Cardiac ventricle fibroblast (primary cell): Measurements from ENCODE around the gene CRNKL1. TPM values are rescaled to one million over a fixed set of nuclear protein-coding genes. Genes with fewer than 3 reads are reported as not detected.

Experiments
- total RNA-seq: library from RNA; depleted of rRNA; stranded (reverse); fragments of >200 nt; gene quantifications from 2 replicates; pipeline ENCODE4 v1.2.3, GENCODE V29; 2015

CRNKL1 gene
- total RNA-seq: 15.1 and 15.6 TPM in 2 replicates

DNA sequence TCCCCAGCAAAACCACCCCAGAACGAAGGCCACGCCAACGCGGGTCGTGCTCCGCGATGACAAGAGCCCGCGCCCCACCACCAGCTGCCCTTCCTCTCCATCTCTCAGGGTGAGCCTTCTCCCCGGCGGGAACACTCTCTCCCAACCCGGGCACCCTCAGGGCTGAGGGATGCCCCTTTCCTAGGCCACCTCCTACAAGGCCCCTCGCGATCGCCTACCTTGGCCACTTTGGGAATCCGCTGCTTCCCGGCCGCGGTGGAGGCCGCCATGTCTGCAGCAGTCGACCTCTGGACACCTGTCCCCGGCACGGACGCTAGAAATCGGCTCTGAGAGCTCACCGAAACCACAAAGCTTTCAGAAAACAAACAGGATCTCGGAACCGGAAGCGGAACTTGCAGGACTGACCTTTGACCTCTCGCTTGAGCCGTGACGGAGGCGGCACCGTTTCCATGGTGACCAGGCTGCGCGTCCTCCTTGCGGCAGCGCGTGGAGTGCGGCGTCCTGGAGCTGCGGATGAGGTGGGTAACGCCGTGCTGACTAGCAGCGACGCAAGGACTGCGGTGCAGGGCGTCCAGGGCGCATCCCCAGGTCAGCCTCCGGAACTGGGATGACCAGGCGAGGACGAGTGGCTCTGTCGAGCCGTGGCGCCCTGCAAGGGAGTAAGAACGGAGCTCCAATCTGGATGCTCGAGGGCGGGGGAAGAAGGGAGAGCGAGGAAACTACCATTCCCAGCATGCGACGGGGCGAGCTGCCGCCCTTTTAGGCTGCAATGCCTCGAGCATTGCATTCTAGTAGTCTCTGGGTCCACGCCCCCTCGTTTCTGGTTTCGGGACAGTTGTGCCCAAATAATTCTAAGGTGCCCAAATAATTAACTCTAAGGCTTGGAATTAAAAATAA lies at the start of gene CRNKL1, which contains the start of gene CFAP61:
Gene CRNKL1, minus strand, starts transcription at position 393 of the 897 bp plus-strand sequence. Its CDS starts 124 bp downstream, at position 269.
Gene CFAP61, plus strand, starts transcription at position 459 of the 897 bp plus-strand sequence. CDS start 4,122 bp downstream, outside the sequence.

DNA sequence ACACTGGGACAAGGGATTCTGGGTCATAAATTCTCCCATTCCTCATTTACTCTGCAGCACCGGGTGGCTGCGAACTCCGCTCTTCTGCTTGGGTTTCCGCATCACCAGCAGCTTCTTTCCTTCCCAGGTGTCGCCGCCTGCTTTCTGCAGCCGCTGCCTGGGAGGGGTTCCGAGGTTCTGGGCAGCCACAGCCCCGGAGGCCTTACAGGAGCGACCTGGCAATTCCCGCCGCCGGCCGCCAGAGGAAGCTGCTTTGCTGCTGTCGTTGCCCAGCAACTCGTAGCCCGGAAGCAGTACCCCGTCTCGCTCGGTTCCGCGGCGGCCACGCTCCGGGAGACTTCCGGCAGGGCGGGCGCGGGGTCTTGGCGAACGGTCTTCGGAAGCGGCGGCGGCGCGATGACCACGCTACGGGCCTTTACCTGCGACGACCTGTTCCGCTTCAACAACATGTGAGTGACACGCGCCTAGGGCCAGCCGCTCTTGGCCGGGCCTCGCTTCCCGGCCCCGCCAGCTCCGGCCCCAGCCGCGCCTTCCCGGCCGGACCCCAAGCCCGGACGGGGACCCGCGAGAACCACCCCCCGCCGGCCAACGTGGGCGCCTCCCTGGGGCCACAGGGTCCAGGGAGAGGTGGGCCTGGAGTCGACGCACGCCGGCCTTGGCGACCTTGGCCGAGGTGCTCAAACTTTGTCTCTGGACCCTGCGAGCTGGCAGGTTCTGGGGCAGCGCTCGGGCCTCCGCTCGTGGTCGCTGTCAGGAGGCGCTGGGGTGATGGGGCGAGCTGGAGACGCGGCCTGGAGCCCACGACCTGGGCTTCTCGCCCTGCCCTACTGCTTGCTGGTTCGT lies 35.0 kb downstream of the CRNKL1 start, which contains the start of gene NAA20:
Gene NAA20, plus strand, starts transcription at position 362 of the 843 bp plus-strand sequence. Its CDS starts 35 bp downstream, at position 397.

Other genes starting within 250 kb of the CRNKL1 start
- gene NAA20, start 35.1 kb downstream of the CRNKL1 start, total RNA-seq: 47.1 and 47.3 TPM in 2 replicates
- not detected in 2 replicates for gene CFAP61, start 66 bp upstream of the CRNKL1 start, total RNA-seq